AG04450 (cell line): Measurements from ENCODE around the gene OSBPL10. TPM values are rescaled to one million over a fixed set of nuclear protein-coding genes. Genes with fewer than 3 reads are reported as not detected.

Experiments
- CTCF ChIA-PET: fragments of 300-600, 350-600 bp; formaldehyde crosslinking; extraction: SDS; loops from one replicate; lab custom pipeline; 2022; ENCODE audit warnings: antibody characterized with exemption, inconsistent platforms; lab: Charles Lee
- POLR2A ChIA-PET: fragments of 350-600 bp; formaldehyde crosslinking; extraction: SDS; loops from one replicate; lab custom pipeline; 2021; ENCODE audit warnings: antibody characterized with exemption, inconsistent platforms; lab: Yijun Ruan, JAX
- DNase-seq: peaks from one replicate; pipeline ENCODE4 v3.0.0-alpha.2; 2011; ENCODE audit warnings: low read depth, low spot score
- H3K27ac ChIP-seq: one replicate; pipeline ENCODE4 v1.5.1; 2012; ENCODE audit warnings: low read depth, low read length, control low read depth
- H3K27me3 ChIP-seq: one replicate; pipeline ENCODE4 v1.6.0; 2012; ENCODE audit warnings: low read length; ENCODE audit not compliant: control insufficient read depth, insufficient read depth
- H3K4me3 ChIP-seq: 2 replicates; pipeline ENCODE4 v1.5.1; 2011; ENCODE audit warnings: mild to moderate bottlenecking, low read depth, low read length, control low read depth
- H3K9me3 ChIP-seq: 2 replicates; pipeline ENCODE4 v1.5.1; 2012; ENCODE audit warnings: low read length; ENCODE audit not compliant: control insufficient read depth, insufficient read depth
- CTCF ChIP-seq: IDR thresholded peaks from 2 replicates; pipeline ENCODE4 v1.5.1; 2011; ENCODE audit warnings: low read depth, low read length, control low read depth, inconsistent platforms
- polyA plus RNA-seq: library from polyadenylated mRNA; depleted of rRNA; stranded (reverse); fragments of >200 nt; gene quantifications from 2 replicates; pipeline ENCODE4 v1.2.3, GENCODE V29; 2011

The OSBPL10 gene
- polyA plus RNA-seq, 1 experiment, result 13.2 TPM

GRCh38 chr3:31653464-31653863, 327.6 kb downstream of the OSBPL10 start:
- Histone ChIP-seq H3K9me3 (peaks cover 24% of the 10 kb centered on the region), H3K27ac (no peak overlapping the region), H3K4me3 (no peak overlapping the region), H3K27me3 (no peaks in the 10 kb centered on the region)
- no peak for DNase-seq
- ChIA-PET CTCF (no interaction called here), POLR2A (no interaction called here)
- TF ChIP-seq CTCF, result no peak

GRCh38 chr3:31652296-31652695, 328.8 kb downstream of the OSBPL10 start:
- no peak for TF ChIP-seq CTCF
- no peak overlapping the region for H3K27ac ChIP-seq
- ChIA-PET CTCF (no interaction called here), POLR2A (no interaction called here)
- H3K9me3 ChIP-seq, result peaks cover 30% of the 10 kb centered on the region
- no peak for DNase-seq
- no peaks in the 10 kb centered on the region for H3K27me3 ChIP-seq
- no peak overlapping the region for H3K4me3 ChIP-seq

GRCh38 chr3:31648286-31648968, 332.6 kb downstream of the OSBPL10 start:
- CTCF ChIA-PET, result no interaction called here

GRCh38 chr3:31645256-31645655, 335.8 kb downstream of the OSBPL10 start:
- H3K27me3 ChIP-seq, result no peaks in the 10 kb centered on the region
- no peak for TF ChIP-seq CTCF
- H3K9me3 ChIP-seq, result peaks cover 14% of the 10 kb centered on the region
- no peak overlapping the region for H3K27ac ChIP-seq
- no peak for DNase-seq
- ChIA-PET POLR2A (no interaction called here), CTCF (interaction anchor here (0.6 to 0.7 kb wide), 3 partner anchors 373 to 824 kb away, joined by 3 to 4 read pairs (median 3); no protein-coding TSS in a partner anchor)
- H3K4me3 ChIP-seq, result no peak overlapping the region

More at GRCh38 chr3:31648286-31648968, 332.6 kb downstream of the OSBPL10 start:
- POLR2A ChIA-PET, result no interaction called here
- DNase-seq, result no peak
- Histone ChIP-seq H3K27ac (no peak overlapping the region), H3K9me3 (peaks cover 24% of the 10 kb centered on the region), H3K4me3 (no peak overlapping the region), H3K27me3 (no peaks in the 10 kb centered on the region)
- no peak for TF ChIP-seq CTCF

- no peak for TF ChIP-seq CTCF
- CTCF ChIA-PET, result no interaction called here
- no peak overlapping the region for H3K4me3 ChIP-seq
- POLR2A ChIA-PET, result no interaction called here
- no peak for DNase-seq
- H3K27ac ChIP-seq, result no peak overlapping the region
- H3K9me3 ChIP-seq, result no peaks in the 10 kb centered on the region
- no peaks in the 10 kb centered on the region for H3K27me3 ChIP-seq
These were observed 341.2 kb downstream of the OSBPL10 start for GRCh38 chr3:31639828-31640227.
